ENCODE measurements around the gene PRTN3.
"Not testable (repeated sequence)": the region's sequence is repeated elsewhere in the genome, so short reads cannot be mapped to it uniquely, and the experiment has no call there.

Gene PRTN3

GRCh38 chr19:816500-816857 is 24.3 kb upstream of the PRTN3 start:
- DNase-seq = no peak

DNA sequence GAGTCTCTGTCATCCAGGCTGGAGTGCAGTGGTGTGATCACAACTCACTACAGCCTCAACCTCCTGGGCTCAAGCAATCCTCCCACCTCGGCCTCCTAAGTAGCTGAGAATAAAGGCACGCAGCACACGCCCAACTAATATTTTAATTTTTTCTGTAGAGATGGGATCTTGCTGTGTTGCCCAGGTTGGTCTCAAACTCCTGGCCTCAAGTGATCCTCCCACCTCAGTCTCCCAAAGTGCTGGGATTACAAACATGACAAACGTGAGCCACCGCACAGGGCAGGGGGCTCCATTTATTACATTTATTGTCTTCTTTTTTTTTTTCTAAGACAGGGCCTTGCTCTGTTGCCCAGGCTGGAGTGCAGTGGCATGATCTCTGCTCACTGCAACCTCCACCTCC is 20.6 kb upstream of the PRTN3 start:
- DNase-seq = not testable (repeated sequence)

- DNase-seq = no peak
Measured at GRCh38 chr19:821231-821824, 19.5 kb upstream of the PRTN3 start.

- DNase-seq = no peak
Measured at GRCh38 chr19:821825-822503, 18.8 kb upstream of the PRTN3 start, which contains the start of gene PLPPR3. TSS of gene PLPPR3 (minus strand) at chr19:821955. CDS start at chr19:821559, 396 bp downstream.

DNA sequence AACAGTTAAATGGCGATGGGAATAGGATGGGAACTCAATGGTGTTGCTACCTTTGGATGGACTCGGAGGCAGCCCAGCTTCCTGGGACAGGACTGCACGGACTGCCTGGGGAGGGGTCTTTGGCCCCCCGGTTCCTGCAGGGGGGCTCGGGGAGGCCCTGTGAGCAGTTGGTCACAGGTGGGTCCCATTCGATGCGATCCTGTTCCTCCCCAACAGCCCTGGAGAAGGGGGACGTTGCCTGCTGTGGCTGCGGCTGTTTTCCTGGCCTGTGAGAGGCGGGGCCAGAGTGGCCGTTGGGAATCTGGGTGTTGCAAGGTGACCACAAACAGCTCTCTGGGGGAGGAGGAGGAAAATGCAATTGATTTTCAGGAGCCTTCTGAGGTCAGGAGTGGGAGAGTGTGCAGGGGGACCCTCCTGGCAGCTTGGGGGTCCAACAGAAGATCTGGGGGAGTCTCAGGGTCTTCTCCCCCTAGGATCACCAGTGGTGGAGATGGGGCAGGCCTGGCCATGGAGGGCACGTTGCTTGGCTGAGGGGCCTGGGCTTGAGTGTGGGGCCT is 17.2 kb upstream of the PRTN3 start:
- no peak for DNase-seq

GRCh38 chr19:824885-825284 is 15.9 kb upstream of the PRTN3 start:
- DNase-seq = no peak

DNA sequence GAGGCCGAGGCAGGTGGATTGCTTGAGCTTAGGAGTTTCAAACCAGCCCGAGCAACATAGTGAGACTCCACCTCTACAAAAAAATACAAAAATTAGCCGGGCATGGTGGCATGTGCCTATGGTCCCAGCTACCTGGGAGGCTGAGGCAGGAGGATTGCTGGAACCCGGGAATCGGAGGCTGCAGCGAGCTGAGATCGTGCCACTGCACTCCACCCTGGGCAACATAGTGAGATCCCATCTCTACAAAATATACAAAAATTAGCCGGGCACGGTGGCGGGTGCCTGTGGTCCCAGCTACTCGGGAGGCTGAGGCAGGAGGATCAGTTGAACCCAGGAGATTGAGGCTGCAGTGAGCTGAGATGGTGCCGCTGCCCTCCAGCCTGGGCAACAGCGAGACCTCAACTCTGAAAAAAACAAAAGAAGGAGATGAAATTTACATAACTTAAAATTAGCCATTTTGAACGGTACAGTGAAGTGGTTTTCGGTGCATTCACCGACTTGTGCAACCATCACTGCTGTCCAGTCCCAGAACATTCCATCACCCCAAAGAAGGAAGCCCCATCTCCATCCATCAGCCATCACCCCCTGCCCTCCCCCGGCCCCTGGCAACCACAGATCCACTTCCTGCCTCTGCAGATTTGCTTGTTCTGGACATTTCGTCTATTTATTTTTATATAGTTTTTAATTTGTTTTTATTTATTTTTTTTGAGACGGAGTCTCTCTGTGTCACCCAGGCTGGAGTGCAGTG is 14.7 kb upstream of the PRTN3 start:
- no peak for DNase-seq

GRCh38 chr19:827314-827709 is 13.5 kb upstream of the PRTN3 start:
- DNase-seq = no peak

DNA sequence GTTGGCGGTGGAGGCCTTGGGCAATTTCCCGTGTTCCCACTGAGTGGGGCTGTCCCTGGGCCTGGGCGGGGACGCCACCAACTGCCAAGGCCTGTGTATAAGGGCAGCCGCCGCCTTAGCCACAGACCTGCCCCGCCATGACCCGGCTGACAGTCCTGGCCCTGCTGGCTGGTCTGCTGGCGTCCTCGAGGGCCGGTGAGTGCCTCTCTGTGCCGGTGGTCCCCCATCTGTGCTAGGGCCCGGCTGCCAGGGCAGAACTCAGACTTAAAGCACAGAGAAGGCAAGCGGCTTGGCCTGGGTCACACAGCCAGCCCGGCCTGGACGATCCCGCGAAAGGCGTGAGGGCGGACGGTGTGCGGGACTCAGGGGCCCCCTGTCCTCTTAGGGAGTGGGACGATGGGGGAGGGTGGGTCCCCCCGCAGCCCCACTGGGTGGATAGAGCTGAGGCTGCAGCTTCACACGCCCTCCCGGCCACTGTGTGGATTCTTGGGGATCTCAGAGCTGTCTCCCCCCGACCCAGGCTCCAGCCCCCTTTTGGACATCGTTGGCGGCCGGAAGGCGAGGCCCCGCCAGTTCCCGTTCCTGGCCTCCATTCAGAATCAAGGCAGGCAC is 13.0 kb upstream of the PRTN3 start, which contains the start of gene AZU1:
TSS of gene AZU1 (plus strand) at position 128 of the 612 bp plus-strand sequence. CDS start at position 138, 10 bp downstream.
- no peak for DNase-seq

DNA sequence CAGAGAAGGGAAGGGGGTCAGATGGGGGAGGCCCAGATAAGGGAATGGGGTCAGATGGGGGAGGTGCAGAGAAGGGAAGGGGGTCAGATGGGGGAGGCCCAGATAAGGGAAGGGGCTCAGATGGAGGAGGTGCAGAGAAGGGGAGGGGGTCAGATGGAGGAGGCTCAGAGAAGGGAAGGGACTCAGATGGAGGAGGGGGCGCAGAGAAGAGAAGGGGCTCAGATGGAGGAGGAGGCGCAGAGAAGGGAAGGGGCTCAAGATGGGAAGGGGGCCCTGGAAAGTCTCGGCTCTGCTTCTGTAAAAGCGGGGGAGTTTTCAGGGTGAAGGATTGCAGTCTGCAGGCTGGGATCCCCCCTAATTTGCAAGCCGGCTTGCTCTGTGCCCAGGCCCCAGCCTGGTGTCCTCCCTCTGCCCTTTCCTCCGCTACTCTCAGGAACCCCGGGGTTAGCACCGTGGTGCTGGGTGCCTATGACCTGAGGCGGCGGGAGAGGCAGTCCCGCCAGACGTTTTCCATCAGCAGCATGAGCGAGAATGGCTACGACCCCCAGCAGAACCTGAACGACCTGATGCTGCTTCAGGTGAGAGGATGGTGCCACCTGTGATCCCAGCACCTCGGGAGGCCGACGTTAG is 11.6 kb upstream of the PRTN3 start:
- DNase-seq = no peak

DNA sequence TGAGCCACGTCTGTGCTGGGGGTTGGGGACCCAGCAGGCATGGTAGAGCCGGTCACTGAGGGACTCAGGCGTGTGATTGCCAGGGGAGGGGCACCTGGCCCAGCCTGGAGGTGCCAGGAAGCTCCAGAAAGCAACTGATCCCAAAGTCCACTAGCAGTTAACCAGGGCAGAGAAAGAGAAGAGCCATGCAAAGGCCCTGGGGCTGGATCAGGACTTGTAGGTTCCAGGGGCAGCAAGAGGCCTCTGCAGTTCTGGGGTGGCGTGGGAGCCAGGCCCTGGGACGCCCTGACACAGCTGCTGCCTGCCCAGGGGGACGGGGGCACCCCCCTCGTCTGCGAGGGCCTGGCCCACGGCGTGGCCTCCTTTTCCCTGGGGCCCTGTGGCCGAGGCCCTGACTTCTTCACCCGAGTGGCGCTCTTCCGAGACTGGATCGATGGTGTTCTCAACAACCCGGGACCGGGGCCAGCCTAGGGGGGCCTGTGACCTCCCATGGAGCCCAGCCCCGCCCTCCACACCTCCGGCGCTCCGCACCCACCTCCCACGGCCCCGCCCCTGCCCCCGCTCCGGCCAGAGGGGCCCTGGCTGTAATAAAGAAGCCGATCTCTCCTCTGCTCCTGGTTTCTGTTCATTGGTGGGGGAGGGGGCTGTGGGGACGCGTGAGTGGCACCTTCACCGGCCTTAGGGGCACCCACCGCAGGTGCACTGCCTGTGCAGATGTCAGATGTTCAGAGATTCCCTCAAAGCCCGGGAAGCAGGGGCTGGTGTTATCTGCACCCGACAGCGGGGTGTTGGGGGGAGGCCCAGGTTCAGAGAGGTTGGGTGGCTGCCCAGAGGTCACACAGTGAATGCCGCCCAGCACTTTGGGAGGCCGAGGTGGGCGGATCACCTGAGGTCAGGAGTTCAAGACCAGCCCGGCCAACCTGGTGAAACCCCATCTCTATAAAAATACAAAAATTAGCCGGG is 9.1 kb upstream of the PRTN3 start:
- no peak for DNase-seq

GRCh38 chr19:834216-834615 is 6.6 kb upstream of the PRTN3 start:
- DNase-seq = no peak

GRCh38 chr19:835210-835810 is 5.5 kb upstream of the PRTN3 start:
- DNase-seq = no peak

- DNase-seq = not testable (repeated sequence)
Measured at GRCh38 chr19:842802-843179, 2.0 kb downstream of the PRTN3 start.

GRCh38 chr19:843180-843835 is 2.5 kb downstream of the PRTN3 start:
- no peak for DNase-seq

GRCh38 chr19:843836-844545 is 3.2 kb downstream of the PRTN3 start:
- DNase-seq = no peak

DNA sequence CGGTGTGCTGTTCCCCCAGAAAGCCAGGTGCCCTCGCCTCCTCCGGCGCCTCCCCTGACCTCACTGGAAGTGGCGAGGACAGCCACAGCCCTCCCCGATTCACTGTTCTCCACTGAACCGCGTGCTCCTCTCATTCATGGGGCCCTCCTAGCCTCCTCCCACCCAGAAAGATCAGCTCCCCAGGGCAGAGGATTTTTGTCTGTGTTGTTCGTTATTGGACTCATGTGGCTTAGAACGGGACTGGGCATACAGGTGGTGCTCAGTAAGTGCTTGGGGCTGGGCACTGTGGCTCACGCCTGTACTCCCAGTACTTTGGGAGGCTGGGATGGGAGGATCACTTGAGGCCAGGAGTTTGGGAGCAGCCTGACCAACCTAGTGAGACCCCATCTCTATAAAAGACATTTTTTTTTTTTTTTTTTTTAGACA is 3.8 kb downstream of the PRTN3 start:
- DNase-seq = no peak

GRCh38 chr19:845707-846521 is 5.1 kb downstream of the PRTN3 start:
- no peak for DNase-seq

GRCh38 chr19:848386-848921 is 7.7 kb downstream of the PRTN3 start:
- DNase-seq = no peak
